Ramos (cell line): Measurements from ENCODE around the gene PNPLA6.
"Not testable (repeated sequence)": the region's sequence is repeated elsewhere in the genome, so short reads cannot be mapped to it uniquely, and the experiment has no call there.

Experiments
- in situ Hi-C: fragments of 300-500 bp; cut with MboI; formaldehyde crosslinking; loops from one replicate; pipeline ENCODE4 v1.14.3; 2022; ENCODE audit warnings: low sequenced_read_pairs; ENCODE audit not compliant: unreplicated experiment

The PNPLA6 gene

GRCh38 chr19:7529610-7530490 is 5.7 kb upstream of the PNPLA6 start:
- in situ Hi-C loops = no loop called here

GRCh38 chr19:7533281-7533885 is 2.1 kb upstream of the PNPLA6 start:
- in situ Hi-C loops = no loop called here

DNA sequence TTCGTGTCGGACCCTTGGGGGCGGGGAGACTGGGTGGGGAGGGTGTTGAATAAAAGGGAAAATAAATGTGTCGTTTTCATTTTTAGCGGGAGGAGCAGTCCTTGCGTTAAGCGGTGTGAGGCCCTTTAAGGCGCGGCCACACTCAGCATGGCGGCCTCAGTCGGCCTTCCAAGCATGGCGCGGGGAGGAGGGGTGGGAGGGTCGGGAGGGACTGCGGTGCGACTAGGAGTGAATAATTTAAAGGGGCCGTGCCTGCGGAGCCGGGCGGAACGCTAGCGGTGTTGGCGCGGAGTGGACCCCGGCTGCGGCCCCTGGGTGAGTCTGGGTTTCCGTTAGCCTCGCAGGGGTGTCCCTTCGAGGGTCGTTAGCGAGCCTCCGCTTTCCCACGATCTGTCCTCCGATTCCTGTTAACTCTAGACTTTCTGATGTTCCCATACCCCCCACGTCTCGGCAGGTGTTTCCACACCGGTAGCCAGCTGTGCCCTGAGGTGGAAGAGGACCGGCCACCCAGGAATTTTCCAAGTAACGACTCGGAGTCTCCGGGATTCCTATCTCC is 1.5 kb upstream of the PNPLA6 start:
- in situ Hi-C loops = no loop called here

DNA sequence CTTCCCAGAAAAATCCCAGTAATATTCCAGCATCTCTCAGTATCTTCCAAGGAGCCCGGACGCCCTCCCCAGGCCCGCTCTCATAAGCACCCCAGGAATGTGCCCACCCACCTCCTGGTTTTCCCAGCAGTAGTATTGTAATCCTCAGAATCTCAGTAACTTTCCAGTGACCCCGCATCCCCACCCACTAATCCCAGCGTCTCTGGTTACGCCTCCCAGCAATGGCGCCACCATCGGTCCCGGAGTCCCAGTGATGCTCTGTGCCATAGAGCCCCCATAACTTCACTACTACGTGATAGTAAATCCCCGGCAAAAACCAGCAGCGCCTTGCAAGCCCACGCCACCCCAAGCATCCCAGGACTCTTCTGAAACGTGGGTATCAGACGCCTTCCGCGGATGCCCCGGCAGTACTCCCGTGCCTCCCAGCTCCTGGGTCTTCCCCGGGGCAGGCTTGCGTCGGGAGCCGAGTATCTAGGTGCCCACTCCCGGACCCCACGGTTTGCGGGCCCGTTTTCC is 928 bp upstream of the PNPLA6 start:
- in situ Hi-C loops = no loop called here

DNA sequence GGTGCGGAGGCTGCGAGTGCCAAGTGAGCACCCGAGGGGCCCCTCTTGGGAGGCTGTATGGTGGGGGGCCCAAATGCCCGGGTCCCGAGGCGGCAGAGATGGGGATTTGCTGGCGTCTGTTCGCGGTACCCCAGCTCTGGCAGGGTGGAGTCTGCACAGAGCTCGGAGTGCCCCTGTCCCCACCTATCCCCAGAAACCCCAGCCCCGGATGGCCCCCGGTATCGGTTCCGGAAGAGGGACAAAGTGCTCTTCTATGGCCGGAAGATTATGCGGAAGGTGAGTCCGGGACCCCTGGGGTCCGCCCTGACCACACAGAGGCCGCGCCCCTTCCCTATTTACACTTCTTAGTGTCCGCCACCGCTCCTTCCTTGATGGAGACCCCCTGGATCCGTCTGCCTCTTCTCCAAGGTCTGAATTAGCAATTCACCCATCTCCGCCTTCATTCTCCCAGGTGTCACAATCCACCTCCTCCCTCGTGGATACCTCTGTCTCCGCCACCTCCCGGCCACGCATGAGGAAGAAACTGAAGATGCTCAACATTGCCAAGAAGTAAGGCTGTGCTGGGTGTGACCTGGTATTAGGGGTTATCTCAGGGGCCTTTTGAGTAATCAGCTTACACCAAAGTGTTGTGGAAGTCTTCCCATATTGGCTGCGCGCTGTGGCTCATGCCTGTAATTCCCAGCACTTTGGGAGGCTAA is 630 bp downstream of the PNPLA6 start:
- in situ Hi-C loops = no loop called here

GRCh38 chr19:7538990-7539389 is 3.5 kb downstream of the PNPLA6 start:
- in situ Hi-C loops = not testable (repeated sequence)

- in situ Hi-C loops = no loop called here
Measured at GRCh38 chr19:7539827-7540425, 4.4 kb downstream of the PNPLA6 start.

DNA sequence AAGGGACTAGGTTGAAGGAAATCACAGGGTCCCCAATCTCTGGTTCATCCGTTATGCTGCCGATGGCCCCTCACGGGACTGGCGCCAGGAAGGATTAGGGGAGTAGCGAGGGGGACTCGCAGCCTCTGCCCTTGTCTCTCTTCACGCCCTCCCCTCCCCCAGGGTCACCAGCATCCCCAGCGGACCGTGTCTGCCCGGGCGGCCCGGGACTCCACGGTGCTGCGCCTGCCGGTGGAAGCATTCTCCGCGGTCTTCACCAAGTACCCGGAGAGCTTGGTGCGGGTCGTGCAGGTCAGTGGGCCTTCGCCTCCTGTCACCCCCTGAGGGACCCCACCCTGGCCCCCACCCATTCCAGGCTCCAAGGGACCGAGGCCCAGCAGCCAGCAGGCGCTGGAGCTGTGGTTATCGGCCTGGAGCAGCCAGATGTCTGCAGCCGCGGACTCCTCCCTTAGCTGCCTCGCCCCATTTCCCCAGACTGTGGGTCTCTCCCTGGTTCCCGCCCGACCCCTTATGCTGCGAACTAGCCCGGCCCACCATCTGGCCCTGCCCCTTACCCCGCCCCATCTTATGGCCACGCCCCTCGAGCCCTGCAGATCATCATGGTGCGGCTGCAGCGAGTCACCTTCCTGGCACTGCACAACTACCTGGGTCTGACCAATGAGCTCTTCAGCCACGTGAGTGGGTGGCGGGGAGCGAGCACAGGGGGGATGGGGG is 5.4 kb downstream of the PNPLA6 start:
- in situ Hi-C loops = no loop called here

- in situ Hi-C loops = no loop called here
Measured at GRCh38 chr19:7541475-7541824, 5.9 kb downstream of the PNPLA6 start.

DNA sequence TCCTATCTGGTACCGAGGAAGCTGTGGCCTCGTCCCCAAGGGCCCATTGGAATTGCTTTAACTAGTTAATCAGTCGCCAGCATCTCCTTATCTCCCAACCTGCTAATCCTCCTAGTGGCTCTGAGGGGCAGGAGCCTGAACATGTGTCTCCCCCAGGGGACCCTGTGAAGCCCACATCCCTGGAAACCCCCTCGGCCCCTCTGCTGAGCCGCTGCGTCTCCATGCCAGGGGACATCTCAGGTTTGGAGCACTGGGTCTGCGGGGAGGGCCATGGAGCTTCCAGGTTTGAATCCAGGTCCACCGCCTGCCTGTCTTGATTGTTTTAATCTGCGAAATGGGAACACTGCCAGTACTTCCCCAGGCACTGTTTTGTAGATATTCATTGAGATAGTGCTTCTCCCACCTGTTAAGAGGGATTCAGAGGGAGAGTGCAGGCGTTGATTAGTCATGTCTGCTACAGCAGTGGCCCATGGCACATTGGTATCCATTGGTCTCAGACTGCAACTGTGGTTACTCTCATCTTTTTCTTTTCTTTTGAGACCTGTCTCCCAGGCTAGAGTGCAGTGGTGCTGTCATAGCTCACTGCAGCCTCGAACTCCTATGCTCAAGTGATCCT is 6.4 kb downstream of the PNPLA6 start:
- in situ Hi-C loops = no loop called here

GRCh38 chr19:7542556-7543348 is 7.2 kb downstream of the PNPLA6 start:
- in situ Hi-C loops = no loop called here

DNA sequence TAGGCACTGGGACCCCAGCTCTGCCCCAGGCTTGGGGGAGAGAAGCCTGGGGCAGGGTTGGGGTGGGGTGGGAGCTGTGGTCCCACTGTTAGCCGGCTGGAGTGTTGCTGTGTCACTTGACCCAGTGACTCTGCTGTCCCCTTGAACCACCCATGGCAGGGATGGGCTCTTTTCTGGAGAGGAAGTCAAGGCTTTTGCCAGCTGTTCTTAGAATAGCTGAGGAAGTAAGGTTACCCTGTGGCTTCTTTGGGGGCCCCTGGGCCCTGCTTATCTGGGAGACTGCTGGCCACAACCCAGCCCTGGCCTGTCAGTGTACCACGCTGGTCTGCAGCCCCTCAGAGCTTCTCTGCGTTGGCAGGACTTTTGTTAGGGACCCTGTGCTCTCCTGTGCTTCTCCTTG is 9.1 kb downstream of the PNPLA6 start:
- in situ Hi-C loops = no loop called here

DNA sequence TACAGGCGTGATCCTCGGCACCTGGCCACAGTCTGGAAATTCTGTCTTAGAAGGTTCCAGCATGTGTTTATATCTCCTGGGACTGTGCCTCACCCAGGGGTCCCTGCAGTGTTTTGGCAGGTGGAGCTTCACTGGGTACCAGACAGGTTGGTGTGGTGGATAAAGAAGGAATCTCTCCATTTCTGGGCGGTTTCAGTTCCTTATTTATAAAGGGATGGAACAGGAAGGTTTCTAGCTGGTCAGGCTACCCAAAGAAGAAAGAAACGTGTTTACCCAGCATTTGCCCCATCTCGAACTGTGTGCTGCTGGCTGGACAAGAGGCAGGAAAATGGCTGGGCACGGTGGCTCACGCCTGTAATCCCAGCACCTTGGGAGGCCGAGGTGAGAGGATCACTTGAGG is 9.8 kb downstream of the PNPLA6 start:
- in situ Hi-C loops = no loop called here

- in situ Hi-C loops = no loop called here
Measured at GRCh38 chr19:7545904-7546303, 10.4 kb downstream of the PNPLA6 start.

DNA sequence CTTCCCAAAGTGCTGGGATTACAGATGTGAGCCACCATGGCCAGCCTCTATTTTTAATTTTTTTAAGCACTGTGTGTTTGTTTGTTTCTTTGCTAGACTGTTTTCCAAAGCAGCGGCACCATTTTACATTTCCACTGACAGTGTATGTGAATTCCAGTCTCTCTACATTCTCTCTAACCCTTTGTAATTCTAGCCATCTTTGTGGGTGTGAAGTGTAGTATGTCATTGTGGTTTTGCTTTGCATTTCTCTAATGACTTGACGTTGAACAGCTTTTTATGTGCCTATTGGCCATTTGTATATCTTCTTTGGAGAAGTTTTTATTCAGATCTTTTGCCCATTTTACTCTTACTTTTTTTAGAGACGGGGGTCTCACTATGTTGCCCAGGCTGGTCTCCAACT is 11.6 kb downstream of the PNPLA6 start:
- in situ Hi-C loops = no loop called here

DNA sequence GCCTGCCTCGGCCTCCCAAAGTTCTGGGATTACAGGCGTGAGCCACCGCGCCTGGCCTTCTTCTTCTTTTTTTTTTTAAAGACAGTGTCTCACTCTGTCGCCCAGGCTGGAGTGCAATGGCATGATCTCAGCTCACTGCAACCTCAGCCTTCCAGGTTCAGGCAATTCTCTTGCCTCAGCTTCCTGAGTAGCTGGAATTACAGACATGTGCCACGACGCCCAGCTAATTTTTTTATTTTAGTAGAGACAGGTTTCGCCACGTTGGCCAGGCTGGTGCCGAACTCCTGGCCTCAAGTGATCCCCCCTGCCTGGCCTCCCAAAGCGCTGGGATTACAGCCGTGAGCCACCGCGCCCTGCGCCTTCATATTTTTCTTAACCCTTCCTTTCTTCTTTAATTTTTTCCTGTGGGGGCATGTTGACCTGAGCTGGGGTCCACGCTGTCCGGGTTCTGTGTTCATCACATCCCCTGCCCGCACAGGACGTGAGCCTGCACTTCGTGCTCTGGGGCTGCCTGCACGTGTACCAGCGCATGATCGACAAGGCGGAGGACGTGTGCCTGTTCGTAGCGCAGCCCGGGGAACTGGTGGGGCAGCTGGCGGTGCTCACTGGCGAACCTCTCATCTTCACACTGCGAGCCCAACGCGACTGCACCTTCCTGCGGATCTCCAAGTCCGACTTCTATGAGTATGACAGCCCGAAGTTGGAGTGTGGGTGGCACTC is 14.1 kb downstream of the PNPLA6 start:
- in situ Hi-C loops = no loop called here

GRCh38 chr19:7550169-7550770 is 14.8 kb downstream of the PNPLA6 start:
- in situ Hi-C loops = no loop called here
